ENCODE measurements around the gene CCDC73. TPM values are rescaled to one million over a fixed set of nuclear protein-coding genes. Genes with fewer than 3 reads are reported as not detected.
"Not testable (repeated sequence)": the region's sequence is repeated elsewhere in the genome, so short reads cannot be mapped to it uniquely, and the experiment has no call there.

The CCDC73 gene
- polyA plus RNA-seq (ENCODE audit: insufficient read length in 10 of 10) = under 1 TPM in 7 of 10 donors, not detected in 3; 0.05 to 0.66 (median 0.06) TPM
- long read RNA-seq, donor 1, partial matches to known transcripts = 7 of 7 reads
- long read RNA-seq, donor 1, other reads (novel, unspliced or antisense) = 0 of 7 reads
- long read RNA-seq, donor 2 = 0 reads
- long read RNA-seq, donor 3 = 0 reads
- long read RNA-seq, donor 4 = 0 reads
- long read RNA-seq, donor 5 = 0 reads
- long read RNA-seq, donor 6 = 0 reads
- long read RNA-seq, donor 7 = 0 reads
- long read RNA-seq, donor 8 = 0 reads
- long read RNA-seq, donor 9 = 0 reads

DNA sequence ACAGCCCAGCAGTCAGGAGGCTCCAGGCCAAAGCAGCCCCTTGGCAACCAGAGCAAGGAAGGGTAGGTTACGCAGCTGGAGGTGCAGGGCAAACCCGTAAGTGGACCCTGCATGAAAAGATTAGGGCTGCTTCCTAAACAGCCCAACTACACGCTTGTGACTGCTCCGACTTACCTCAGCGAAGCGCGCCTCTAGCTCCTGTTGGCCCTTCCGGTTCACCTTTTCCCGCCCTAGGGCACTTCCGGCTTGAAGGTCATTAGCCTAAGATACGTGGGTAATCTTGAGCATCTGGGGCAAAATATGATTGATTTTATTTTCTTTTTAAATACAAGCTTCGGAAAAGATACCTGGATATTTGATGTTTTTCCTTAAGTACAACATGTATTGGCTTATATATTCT, at the start of gene CCDC73:
Gene CCDC73, minus strand, starts transcription at position 224 of the 400 bp plus-strand sequence. CDS start 34,419 bp downstream, outside the sequence.
- DNase-seq = no peak

DNA sequence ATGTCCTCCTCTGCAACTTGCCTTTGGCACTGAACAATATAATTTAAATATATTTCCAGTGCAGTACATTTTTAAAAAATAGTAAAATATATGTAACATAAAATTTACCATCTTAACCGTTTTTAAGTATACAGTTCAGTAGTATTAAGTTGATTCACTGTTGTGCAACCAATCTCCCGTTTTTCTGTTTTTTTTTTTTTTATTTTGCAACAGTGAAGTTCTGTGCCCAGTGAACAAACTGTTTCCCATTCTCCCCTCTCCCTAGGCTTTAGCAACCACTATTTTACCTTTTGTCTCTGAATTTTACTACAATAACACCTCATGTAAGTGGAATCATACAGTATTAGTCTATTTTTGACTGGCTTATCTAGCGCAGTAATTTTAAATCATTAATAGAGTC, 49.1 kb upstream of the CCDC73 start:
- DNase-seq = no peak

DNA sequence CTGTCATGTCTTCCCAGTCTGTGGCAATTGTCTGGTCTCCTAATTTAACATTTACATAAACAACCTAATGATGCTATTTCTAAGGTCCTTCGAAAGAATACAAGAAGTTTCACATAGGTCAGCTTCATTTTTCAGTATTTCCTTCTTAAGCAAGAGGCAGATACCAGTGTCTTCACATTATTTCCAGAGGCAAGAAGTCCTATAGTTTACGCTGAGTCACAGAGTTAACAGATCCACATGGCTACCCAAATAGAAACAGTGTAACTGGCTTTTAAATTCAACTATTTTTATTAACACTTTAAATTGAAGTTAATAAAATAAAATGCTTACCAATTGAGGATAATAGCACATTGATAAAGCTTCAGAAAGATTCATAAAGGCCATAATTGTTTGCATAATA, 46.1 kb upstream of the CCDC73 start:
- DNase-seq = no peak

DNA sequence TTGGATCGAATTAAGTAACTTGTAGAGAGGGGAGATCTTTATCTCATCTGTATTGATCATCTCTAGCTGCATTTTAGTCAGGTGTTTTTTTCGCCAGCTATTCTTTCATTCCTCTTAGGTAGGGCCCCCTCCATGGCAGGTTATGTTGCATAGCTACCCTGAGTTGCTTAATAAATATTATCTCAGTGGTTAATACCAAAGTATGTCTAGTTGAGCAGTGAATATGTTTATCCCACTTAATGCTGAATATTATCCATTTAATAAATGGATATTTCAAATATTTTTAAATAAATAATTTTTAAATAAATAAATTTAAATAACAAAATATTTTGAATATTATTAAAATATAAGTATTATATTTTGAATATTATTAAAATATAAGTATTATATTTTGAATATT, 44.8 kb upstream of the CCDC73 start:
- DNase-seq = no peak

DNA sequence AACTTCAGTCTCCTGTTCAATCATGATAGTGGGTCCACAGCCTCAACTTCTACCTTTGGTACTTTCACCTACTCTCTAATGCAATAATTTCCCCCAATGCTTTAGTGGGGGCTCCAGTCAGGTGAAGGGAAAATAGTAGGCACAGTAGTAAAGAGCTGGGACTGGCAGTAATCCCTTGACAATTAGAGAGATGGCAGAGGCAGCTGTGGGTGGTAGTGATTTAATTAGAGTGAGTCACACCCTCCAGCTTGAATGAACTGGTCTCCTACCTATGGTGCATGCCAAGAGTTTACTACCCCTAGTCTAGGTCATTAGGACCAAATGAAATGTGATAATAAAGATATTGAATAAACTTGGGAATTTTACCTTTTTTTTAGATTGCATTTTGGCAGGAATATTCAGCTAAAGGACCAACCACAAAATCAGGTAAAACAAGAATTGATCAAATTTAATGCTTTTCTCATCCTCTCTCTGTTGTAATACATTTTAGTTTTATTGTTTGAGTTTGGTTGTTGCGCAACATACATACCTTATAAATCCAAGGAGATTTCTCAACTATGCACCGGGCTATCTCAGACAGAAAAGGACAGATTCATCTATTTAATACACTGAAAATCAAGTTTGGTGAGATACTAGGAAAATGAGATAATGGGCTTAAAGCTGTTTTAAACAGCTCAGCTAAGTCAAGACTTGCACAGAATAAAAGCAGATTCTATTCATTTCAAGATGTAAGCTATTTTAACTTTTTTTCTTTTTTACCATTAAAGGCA, 44.2 kb upstream of the CCDC73 start:
- no peak for DNase-seq

DNA sequence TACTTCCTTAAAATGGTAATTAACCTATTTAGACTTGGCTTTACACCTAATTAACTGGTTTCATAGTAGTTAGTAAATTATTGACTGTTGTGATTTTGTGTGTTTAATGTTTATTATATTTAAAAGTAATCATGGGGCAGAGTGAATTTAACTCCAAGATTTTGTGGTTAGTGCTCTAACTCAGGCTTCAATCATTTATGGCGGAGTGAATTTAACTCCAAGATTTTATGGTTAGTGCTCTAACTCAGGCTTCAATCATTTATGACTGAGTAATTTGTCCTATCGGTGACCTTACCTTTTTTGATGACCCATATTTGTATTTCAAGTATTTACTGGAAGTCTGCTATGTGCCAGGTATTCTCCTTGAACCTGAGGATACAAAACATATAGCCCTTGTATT, 42.5 kb upstream of the CCDC73 start:
- DNase-seq = no peak

DNA sequence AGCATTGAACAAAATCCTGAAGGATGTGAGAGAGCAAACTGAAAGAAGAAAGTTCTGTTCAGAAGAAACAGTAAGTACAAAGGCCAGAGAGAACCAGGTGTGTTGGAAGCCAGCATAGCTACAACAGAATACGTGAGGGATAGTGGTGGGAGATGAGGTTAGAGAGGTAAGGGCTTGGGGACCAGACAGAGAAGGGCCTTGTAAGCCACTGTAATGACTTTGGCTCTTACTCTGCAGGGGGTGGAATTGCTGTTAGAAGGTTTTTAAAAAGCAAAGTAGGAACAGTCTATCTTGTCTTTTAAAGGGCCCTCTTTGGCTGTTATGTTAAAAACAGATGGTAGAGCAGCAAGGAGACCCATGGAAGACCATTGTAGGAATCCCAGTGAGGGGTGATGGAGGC, 39.5 kb upstream of the CCDC73 start:
- DNase-seq = no peak

DNA sequence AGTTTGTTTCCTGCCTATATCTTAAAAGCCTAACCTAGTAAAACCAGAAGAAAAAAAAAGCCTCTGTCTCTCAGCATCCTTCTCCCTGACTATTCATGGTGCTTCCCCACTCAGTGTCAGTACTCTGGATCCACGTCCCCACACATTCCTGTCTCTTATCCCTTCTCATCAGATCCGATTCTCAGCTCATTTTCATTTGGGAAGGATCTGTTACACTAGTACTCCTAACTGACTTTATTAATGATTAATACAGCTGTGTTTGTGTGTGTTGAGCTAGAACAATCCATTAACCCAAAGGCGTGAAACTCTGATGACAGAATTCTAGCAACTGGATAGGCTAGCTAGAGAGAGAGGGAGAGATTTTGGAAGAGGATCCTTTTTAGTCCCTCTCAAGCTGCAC, 36.8 kb upstream of the CCDC73 start:
- DNase-seq = no peak

DNA sequence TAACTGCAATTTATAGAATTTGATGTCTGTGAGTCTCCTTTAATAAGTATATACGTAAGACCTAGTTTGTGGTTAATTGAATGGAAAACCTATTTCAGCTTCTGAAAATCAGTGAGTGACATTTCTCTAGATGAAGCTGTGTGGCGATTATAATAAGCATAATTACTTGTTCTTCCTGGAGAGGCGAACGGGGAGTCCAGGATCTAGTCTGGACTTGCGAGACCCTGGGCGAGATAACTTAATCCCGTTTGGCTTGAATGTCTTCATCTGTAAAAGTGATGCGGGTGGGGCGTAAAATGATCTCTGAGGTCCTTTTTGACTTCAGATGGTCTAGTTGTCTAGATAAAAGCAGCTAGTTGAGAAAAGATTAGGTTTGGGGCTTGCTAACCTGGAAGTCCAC, 36.3 kb upstream of the CCDC73 start:
- DNase-seq = no peak

DNA sequence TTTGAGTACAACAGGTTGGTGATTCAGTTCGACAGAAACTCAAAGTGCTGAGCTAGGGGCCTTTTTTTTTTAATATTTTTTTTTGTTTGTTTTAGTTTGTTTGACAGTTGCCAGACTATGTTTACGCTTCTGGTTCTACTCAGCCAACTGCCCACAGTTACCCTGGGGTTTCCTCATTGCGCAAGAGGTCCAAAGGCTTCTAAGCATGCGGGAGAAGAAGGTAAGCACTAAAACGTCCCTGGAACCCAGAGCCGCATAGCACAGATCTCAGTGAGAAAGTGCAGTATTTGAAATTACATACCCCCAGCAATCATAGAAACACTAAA, 35.9 kb upstream of the CCDC73 start:
- no peak for DNase-seq

DNA sequence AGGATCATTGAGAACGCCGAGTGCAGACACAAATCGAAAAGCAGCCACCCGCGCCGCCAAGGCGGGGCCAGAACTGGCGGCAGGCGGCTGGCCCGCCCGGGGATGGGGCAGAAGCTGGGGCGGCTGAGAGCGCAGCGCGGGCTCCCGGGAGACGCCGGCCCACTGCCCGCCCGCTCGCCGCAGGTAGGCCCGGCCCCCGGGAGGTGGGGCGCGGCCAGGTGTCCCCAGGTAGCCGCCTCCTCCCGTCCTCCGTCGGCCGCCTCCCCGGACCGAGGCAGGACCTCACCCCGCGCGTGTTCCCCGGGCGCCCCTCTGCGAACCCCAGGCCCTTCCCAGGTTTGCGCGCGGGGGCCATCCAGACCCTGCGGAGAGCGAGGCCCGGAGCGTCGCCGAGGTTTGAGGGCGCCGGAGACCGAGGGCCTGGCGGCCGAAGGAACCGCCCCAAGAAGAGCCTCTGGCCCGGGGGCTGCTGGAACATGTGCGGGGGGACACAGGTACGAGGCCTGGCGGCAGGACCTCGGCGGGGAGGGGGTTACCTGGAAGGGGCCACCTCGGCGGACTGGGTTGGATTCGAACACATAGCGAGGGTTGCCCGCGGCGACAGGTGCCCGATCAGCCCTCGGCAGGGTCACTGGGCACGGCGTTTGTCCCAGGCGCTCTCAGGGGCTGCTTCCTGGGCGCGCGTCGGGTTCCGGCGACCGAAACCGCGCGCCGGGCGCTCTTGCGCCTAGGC, 35.4 kb upstream of the CCDC73 start, which contains the start of gene PRRG4:
Gene PRRG4, plus strand, starts transcription at position 248 of the 733 bp plus-strand sequence. CDS start 603 bp downstream, outside the sequence.
- peak in 2 of 3 donors; percentile 26 to 47 for DNase-seq

DNA sequence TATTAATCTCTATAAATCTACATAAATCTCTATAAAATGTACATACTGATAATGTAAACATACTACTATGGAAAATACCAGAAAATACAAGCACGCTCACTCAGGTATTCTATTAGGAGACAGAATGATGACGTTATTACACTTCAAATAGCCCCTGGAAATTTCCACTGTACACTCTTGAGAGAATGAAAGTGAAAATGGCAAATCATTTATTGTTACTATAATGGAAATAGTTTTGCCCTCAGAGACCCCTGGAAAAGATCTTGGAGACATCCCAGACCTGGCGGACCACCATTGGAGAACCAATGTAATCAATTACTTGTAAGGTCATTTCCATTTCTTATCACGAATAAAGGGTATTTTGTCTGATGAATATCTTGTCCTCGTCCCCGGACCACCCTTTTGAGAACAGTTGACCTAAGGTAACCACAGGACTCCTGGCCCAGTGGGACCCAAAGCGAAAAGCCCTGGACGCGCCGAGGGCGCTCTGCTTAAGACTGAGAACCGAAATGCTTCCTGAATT, 34.8 kb upstream of the CCDC73 start:
- DNase-seq = peak in 1 of 3 donors; percentile 62

DNA sequence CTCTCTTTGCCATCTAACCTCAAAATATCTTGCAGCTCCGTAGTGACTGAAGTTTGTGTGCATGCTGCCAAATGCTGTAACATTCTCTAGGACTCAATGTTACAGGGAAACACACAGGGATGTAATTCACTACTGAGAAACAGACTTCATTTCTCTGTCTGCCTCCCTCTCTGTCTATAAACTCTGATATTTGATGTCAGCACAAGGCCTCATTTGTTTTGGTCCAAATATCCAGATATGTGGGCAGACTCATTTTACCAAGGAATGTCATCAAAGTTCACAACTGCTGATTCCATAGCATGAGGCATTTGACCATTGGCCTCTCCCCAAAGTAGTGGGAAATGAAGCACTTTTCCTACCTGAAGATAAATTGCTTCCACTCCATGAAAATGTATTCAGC, 32.8 kb upstream of the CCDC73 start:
- no peak for DNase-seq

DNA sequence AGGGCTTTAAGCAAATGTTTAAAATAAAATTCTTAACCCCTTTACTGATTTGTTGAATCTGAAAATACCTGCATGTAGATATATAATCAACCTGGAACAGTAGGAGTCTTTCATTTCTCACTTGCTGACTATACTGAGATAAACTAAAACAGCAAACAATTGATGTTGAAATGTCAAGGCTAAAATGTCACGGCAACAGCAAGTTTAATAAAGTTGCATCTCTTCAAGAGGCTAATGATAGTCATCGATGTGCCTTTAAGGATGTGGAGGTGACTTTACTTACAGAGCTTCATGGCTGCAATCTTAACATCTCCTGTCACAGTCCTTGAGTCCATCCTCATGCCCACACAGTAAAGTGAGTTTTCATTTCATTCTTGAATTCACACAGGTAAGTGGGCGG, 31.7 kb upstream of the CCDC73 start:
- no peak for DNase-seq

DNA sequence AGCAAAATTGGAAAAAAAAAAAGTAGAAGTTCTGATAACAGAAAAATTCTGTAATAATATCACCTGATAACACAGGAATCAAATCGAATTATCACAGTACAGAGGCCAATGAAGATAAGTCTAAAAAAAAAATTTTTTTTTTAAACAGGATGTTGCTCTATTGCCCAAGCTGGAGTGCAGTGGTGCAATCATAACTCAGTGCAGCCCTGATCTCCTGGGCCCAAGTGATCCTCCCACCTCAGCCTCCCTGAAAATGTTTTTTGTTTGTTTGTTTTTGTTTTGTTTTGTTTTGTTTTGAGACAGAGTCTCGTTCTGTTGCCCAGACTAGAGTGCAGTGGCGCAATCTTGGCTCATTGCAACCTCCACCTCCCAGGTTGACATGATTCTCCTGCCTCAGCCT, 29.2 kb upstream of the CCDC73 start:
- not testable (repeated sequence) for DNase-seq

DNA sequence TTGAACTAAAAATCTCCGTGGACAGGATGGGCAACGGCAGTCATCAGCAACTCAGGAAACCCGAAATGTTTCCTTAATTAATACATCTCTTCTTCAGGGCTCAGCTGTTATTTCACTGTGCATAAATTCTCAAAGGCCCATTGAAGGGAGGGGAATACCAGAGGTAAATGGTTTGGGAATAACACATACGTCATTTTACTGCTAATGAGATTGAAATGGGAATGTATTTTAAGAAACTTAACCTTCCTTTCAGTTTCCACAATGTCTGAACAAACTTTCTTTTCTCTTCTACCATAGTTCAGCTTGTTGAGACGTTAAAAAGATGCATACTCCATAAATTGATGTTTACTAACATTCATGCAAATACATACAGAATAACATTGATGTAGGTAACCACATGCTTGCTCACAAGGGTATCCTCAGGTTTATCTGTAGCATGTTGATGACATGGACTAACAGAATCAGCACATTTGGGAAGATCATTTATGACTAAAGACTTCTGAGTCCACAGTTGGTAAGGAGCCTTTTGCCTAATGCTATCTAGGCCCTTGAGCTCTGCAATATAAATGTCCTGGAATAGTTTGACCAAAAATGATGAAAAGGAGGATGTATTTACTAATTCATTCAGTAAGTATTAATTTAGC, 27.6 kb upstream of the CCDC73 start:
- DNase-seq = no peak

DNA sequence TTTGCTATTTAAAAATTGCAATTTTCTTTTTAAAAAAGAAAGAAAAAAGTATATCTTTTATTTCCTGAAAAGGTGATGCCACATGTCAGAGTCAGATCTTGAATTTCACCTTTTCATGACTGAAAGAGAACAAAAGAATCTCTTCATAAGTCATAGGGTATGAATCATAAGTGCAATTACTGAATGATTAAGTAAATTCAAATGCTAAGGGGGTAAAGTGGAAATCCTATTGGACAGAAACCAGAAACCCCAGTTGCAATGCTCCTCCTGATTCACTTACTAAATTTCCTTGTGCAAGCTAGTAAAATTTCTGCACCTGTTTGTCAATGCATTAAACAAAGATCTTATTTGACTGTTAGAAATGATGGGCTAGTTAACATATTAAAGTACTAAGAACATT, 27.1 kb upstream of the CCDC73 start:
- DNase-seq = no peak

DNA sequence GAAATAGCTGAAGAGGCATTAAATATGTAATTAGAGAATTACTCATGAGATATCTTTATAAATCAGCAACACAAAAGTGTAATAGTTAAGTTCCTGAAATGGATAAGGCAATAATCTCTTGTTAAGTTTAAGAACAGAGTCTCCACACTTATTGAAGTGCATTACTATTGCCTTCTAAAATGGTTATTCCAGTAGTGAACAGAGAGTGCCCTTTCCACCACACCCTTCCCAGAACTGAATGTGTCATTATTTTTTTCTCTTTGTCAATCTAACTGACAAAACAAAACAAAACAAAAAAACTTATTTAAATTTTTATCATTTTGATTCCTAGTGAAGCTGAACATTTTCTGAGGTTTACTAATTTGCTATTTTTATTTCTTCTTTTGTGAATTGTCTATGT, 26.0 kb upstream of the CCDC73 start:
- DNase-seq = no peak

DNA sequence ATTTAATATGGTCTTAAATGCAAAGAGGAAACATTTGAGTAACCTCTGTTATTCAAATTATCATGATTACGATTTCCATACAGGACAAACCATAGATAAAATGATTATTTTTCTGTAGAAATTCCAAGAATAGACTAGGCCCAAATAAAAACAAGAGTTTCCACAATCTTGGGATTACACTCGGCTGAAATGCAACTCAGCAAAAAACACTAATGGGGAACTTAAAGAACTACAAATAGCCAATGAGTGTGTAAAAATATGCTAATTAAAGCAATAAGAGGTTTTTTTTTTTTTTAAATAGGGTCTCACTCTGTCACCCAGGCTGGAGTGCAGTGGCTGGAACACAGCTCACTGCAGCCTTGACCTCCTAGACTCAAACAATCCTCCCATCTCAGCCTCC, 24.7 kb upstream of the CCDC73 start:
- no peak for DNase-seq

DNA sequence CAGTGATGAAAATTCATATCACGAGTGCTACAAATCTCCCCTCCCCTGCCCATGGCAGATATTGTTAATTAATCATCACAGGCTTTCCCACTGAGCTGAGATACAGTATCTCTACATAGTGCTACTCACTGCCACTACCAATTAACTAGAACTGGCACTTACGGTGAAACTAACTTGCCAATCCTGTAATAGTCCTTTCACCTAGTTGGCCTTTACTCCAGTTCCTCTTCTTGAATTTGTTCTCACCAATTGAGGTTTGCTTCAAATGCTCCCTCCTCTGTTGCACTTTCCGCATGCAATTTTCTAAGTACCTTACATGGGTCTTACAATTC, 23.4 kb upstream of the CCDC73 start:
- DNase-seq = no peak

DNA sequence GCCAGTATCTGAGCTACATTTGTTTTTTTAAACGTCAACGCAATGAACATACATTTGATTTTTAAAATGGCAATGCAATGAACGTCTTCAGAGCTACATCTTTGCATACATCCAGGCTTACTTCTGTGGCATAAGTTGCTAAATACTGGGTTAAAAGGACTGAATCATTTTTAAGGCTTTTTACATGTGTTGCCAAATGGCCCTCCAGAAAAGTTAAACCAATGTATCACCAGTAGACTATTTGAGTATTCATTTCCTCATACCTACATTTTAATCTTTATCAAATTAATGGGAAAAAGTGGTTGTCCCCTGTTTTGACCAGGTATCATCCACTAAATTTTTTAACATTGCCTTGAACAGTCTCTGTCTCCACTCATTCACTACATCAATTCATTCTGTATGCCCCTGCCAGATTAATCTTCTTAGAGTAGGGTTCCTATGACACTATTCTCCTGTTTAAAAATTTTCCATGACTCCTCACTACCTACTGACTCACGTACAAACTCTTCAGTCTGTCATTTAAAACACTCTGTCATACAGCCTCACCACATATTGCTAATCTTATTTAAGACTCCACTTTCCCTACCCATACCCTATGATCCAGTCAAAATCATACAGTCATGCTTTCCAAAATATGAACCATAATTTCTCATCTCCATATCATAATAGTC, 22.9 kb upstream of the CCDC73 start:
- no peak for DNase-seq

DNA sequence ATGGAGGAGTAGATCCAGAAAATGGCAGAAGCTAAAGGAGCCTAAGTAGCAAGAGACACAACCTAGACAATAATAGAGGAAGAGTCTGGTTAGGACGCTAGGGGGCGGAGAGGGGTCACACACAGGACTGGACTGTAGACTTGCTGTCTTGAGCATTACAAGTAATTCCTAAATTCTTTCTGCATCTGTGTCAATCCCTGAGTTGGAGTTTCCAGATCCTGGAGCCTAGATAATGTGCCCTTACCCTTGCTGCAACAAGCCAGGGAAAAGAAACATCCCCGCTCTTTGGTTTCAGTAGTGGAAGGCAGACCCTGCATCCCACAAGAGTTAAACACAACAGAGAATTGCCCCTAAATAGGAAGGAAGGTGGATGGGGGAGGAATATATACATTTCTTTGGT, 14.9 kb upstream of the CCDC73 start:
- peak; percentile 21 to 79 (median 60) for DNase-seq
